NCI-H345 treated with DMSO at 0.1 percent for 48 hours (cell line): Measurements from ENCODE around the gene DNAH2.
"Not testable (repeated sequence)": the region's sequence is repeated elsewhere in the genome, so short reads cannot be mapped to it uniquely, and the experiment has no call there.

Experiments
- DNase-seq: peaks from one replicate; lab custom pipeline; 2025; ENCODE audit not compliant: unreplicated experiment; lab: John Stamatoyannopoulos, UW

Gene DNAH2

DNA sequence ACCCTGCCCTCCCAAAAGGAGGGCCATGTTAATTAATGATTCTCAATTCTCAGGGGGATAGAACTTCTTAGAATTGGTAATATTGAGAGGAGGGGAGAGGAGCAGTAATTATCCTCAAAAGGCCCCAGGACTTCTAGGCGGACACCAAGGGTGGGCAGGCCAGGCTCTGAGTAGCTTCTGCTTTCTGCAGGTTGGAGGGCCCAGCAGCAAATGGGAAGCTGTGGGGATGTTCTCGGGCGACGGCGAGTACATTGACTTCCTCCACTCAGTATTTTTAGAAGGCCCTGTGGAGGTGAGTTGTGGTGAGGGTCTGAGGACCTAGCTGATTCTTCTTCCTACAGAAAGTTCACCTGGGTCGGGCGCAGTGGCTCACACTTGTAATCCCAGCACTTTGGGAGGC is 57.5 kb downstream of the DNAH2 start:
- DNase-seq = no peak

DNA sequence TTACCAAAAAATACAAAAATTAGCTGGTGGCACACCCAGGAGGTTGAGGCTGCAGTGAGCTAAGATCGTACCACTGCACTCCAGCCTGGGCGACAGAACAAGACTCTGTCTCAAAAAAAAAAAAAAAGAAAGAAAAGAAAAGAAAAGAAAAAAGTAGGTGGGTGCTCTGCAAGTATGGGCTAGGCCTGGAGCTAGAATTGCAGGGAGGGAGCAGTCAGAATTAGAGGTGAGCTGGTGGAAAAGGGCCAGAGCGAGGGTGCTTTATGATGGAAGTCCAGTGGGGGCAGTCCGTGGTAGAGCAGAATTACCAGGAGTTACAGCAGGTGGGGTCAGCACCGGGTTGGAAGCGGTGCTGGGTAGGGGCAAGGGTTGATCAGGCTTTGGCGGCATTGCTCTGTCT is 59.5 kb downstream of the DNAH2 start:
- no peak for DNase-seq

DNA sequence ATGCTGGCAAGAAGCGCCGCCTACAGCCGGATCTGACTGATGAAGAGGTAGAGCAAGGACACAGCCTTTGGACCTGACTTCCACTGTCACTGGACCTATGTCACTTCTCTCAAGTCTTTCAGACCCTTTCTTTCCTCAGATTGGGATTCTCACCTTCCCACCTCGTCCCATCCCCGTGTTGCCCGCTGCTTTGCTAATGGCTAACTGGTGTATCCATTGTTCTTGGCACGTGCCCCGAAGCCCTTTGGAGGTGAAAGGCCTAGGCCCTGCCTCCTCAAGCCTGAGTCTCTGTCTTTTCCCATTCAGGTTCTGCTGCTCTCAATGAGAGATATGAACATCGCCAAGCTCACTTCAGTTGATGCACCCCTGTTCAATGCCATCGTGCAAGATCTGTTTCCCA is 63.2 kb downstream of the DNAH2 start:
- no peak for DNase-seq

DNA sequence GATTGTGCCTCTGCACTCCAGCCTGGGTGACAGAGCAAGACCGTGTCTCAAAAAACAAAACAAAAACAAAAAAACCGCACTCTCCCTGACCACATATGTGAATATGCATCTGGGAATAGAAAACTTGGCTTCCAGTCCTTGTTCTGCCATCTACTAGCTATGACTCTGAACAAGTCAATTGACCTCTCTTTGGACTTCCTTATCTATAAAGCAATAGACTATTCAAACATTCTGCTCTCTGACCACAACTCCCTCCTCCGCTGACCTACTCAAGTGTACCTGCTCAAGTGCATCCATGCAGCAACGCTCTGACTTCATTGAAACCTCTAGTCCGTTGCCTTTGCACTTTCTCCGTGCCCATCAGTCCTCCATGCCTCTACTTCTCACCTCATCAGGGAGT is 63.9 kb downstream of the DNAH2 start:
- DNase-seq = no peak

DNA sequence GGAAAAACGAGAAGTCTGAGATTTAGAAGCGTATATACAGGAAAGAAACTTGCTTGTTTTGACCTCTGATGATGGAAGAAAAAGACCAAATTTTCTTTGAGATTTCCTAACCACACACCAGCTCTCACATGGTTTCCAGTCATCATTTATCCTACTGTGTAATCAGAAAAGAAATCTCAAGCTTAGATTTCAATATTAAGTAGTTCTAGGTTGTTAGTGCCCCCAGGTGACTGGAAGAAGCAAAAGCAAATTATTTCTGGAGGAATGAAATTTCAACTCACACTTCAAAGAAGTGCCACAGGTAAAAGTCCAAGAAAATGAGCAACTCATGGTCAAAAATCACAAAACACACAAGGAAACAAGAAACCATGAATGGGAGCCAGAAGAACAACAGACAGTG is 64.7 kb downstream of the DNAH2 start:
- no peak for DNase-seq

DNA sequence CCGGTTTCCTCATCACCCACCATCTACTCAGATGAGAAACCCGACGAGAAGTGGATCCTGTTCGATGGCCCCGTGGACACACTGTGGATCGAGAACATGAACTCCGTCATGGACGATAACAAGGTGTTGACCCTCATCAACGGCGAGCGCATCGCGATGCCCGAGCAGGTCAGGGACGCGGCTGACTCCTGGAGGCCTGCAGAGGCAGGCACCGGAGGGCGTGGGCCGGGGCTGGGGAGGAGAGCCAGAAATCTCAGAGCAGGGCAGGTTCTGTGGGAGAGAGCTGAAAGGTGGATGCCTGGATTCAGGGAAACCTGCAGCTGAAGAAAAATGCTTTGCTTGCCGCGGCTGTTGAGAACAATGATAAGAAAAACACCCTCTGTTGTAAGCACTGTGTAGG is 69.3 kb downstream of the DNAH2 start:
- no peak for DNase-seq

DNA sequence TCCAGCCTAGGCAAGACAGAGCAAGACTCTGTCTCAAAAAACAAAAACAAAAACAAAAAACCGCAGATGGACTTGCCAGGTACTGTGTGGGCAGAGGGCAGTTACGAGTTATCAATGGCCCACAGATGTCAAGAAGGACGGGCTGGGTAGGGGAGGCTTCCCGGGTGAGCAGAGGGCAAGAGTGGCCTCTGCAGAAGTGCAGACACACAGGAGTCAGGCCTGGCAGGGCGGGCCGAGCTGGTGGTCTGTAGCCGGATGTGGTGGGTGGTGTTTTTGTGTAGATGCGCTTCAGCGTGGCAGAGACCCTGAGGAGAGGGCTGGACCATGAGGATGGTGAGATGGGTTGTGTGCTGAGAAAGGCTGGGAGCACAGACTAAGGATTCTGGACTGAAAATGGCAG is 71.6 kb downstream of the DNAH2 start:
- no peak for DNase-seq

DNA sequence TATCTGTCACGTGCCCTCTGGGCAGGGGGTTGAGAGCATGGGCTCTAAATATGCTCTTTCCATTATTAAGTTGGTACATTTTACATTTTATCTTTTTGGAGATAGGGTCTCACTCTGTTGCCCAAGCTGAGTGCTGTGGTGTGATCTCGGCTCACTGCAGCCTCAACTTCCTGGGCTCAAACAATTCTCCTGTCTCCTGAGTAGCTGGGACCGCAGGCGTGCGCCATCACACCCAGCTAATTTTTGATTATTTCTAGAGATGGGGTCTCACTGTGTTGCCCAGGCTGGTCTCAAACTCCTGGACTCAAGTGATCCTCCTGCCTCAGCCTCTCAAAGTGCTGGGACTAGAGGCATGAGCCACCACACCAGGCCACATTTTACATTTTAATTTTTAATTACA is 72.6 kb downstream of the DNAH2 start:
- DNase-seq = no peak

DNA sequence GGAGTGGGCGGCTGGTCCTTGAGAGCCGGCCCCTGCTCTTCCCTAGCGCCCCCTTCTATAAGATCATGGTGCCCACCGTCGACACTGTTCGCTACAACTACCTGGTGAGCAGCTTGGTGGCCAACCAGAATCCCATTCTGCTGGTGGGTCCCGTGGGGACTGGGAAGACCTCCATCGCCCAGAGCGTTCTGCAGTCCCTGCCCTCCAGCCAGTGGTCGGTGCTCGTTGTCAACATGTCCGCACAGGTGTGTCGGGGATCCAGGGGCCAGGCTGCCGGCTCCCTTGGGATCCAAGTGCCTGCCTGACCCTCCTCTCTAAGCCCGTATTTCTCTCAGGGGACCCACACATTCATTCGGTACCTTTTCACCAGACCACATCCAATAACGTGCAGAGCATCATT is 75.1 kb downstream of the DNAH2 start:
- DNase-seq = no peak

DNA sequence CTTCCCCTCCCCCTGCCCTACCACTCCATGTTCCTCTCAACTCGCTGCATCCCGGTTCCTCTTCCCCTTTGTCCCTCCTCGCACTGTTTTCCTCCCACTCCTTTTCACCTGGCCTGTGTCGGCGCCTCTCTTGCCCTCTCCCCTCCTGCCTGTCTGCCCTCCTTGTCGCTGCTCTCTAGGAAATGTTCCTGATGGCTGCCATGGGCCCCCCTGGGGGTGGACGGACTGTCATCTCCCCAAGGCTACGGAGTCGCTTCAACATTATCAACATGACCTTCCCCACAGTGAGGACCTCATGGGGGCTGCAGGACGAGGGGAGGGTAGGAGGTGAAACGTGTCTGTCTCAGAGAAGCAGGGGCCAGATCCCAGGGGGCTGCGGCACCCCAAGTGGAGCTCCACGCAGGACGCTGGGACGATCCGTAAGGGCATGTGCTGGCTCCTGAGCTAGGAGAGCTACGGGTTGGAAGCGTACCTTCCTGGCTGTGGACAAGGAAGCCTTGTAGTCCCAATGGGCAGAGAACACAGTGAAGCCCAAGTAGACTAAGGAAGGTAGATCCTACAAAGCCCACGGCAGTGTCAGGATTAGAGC is 76.6 kb downstream of the DNAH2 start:
- no peak for DNase-seq

DNA sequence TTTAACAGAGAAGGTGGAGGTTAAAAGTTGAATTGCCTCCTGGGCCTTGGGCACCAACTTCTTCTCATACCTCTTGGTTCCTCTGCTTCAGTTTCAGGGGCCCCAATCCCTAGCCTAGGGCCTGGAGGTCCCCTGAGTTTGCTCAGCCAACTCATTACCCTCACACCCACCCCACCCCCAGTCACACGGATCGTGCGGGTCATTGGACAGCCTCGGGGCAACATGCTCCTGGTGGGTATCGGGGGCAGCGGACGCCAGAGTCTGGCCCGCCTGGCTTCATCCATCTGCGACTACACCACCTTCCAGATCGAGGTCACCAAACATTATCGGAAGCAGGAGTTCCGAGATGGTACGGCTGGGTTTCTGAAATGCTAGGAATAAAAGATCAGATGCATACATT is 80.4 kb downstream of the DNAH2 start:
- no peak for DNase-seq

DNA sequence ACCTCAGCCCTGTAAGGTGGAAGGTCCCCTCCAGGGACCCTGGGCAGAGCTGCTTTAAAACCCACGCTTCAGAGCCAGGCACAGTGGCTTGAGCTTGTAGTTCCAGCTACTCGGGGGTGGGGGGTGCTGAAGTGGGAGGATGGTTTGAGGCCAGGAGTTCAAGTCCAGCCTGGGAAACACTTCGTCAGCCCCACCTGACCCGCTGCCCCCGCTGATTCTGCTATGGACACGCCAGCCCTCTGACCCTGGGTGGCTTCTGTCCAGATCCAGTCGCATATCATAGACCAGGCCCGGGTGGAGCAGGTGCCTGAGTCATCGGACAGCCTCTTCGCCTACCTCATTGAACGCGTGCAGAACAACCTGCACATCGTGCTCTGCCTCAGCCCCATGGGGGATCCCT is 81.3 kb downstream of the DNAH2 start:
- DNase-seq = no peak

DNA sequence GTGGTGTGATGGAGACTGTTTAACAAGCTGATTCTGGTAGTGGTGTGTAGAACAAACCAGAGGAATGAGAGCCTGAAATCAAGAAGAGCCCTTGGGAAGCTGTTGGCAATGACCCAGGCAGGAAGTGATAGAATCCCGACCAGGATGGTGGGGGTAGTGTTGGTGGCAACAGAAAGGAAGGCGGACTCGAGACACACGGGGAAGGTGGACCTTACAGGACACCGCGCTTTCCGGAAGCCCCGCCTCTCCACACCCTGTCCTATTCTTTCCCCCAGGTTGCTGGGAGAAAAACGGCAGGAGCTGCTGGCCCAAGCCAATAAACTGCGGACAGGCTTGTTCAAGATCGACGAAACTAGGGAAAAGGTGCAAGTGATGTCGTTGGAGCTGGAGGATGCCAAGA is 86.4 kb downstream of the DNAH2 start:
- no peak for DNase-seq

DNA sequence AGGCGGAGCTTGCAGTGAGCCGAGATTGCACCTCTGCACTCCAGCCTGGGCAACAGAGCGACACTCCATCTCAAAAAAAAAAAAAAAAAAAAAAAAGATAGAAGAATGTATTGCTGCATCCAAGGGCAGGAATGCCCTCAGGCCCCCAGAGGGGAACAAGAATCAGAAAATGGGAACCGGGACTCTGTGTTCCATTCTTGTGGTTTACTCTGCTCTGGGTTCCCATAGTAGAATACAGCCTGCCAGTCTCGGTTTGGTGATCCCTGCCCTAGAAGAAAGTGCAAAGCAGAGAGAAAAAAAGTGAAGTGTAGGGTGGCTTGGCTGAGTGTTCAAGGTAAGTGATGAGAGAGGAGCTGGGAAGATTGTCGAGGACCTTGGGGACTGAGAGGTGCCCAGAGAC is 89.0 kb downstream of the DNAH2 start:
- DNase-seq = no peak

DNA sequence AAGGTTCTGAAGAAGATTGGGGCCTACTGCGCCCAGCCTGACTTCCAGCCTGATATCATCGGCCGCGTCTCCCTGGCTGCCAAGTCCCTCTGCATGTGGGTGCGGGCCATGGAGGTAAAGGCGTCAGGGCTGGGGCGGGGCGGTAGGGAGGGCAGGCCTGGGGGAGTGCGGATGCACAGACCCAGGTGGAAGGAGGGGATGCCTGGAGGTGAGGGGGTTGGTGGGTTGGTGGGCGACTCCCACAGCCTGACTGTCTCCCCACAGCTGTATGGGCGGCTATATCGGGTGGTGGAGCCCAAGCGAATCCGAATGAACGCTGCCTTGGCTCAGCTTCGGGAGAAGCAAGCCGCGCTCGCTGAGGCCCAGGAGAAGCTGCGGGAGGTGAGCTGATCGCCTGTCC is 89.7 kb downstream of the DNAH2 start:
- DNase-seq = no peak

DNA sequence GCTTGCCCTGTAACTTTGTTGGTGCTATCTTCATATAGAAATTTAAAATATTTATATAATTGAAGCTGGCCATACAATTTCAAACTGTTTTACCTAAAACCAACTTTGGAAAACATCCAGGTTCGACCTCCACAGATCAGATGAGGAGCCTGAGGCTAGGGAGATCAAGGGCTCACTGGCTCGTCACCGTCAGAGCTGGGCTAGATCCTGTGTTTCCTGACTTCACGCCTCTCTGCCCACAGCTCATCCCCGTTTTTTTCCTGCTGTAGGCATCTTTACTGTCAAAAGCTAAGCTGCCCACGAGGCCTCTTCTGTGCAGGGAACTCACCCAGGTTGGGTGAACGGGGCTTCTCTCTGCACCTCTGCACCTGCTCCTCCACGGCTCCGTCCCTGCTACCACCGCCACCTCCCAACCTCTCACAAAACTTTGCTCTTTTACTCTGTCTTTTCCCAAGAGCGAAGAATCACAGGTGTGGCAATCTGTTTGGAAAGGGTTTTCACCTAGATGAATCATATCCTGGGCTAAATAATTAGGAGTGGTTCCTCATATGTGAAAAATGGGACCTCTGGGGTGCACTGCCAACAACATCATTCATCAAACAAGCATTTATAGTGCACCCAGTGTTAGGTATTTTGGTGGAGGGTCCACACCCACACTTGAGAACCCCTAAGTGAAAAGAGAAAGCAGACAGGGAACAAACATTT is 91.7 kb downstream of the DNAH2 start:
- no peak for DNase-seq

DNA sequence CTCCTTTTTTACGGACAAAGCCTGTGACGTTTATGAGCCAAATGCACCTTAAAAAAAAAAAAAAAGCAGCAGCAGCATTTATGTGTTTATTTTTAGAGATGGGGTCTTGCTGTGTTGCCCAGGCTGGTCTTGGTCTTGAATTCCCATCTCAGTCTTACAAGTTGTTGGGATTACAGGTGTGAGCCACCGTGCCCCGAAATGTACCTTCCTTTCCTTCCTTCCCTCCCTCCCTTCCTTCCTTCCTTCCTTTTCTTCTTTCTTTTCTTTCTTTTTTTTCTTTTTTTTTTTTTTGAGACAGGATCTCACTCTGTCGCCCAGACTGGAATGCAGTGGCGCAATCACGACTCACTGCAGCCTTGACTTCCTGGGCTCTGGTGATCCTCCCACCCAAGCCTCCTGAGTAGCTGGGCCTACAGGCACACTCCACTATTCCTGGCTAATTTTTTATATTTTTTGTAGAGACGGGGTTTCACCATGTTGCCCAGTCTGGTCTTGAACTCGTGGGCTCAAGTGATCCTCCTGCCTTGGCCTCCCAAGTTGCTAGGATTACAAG is 92.3 kb downstream of the DNAH2 start:
- not testable (repeated sequence) for DNase-seq

DNA sequence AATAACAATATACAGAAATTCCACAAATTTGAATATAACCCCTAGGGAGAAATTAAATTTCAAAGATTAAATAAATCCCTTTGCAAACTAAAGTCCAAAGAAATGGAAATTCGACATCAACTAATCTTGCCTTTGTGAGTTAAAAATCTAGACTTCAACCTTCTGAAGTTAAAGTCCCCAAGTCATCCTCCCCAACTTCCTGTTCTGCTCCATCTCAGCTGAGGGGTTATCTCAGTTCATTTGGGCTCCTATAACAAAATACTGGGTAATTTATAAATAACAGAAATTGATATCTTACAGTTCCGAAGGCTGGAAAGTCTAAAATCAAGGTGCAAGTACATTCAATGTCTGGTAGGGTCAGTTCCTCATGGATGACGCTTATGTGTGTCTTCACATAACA is 93.7 kb downstream of the DNAH2 start:
- DNase-seq = no peak

DNA sequence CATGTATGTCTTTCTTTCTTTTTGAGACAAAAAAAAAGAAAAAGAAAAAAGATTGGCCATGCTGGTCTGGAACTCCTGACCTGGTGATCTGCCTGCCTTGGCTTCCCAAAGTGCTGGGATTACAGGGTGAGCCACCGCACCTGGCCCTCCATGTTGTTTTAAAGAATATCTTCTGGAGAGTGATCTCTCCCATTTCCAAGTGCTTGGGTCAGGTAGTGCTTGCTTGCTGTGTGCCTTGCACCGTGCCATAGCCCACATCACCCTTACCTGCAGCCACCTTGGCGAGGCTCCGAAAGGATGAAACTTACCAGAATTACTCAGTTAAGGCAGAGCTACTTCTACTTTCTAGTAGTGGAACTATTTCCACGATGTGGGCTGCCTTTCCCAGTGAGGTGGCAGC is 97.4 kb downstream of the DNAH2 start:
- no peak for DNase-seq

DNA sequence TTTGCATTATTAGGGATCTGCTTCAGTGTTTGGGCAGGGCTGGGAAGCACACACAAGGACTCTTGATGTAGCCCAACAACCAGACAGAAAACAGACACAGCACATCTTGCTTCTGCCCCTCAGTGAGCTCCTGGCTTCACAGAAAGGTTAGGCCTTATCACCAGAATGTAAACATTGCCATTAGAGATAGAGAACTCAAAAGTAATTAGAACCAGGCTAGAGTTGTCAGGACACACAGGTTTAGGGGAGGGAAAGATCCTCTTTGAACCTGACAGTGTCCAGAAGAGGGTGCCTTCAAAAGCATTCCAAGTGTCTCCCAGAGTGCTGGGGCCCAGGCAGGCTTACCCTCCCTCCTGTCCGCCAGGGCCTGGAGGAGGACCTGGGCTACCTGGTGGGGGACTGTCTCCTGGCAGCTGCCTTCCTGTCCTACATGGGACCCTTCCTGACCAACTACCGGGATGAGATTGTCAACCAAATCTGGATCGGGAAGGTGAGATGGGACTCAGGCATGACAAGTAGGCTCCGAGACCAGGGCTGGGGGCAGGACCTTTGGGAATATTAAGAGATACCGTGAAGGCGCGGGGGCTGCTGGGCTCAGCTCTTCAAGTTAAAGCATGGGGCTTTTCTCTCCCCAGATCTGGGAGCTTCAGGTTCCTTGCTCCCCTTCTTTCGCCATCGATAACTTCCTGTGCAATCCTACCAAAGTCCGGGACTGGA is 99.5 kb downstream of the DNAH2 start:
- DNase-seq = no peak

DNA sequence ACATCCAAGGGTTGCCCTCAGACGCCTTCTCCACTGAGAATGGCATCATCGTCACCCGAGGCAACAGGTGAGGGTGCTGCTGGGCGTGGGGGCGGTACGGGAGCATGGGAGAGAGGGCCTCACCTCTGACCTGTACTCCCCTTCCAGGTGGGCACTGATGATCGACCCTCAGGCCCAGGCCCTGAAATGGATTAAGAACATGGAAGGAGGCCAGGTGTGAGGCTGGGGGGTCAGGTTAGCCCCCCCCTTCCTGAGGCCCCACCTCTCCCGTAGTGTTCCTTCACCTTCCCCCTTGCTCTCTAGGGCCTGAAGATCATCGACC is 100.1 kb downstream of the DNAH2 start:
- no peak for DNase-seq

DNA sequence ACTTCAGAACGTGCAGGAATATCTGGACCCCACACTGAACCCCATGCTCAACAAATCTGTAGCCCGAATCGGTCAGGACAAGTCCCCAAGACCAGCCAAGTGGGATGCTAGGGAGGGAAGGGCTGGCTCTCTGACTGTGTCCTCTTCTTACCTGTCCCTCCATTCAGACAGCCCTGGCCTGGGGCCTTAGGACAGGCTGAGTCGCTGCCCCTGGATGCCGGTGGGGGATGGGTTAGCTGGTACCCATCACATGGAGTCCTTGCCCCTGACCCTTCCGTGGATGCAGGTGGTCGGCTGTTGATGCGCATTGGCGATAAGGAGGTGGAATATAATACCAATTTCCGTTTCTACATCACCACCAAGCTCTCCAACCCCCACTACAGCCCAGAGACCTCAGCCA is 100.5 kb downstream of the DNAH2 start:
- no peak for DNase-seq
